Measurements from ENCODE around the gene HPN.

HPN gene

GRCh38 chr19:35076026-35076370, 34.5 kb downstream of the HPN start:
- Histone ChIP-seq H2AK5ac (ENCODE audit: low read depth, low read length) (peak overlapping the region; percentile 95), H3K4me1 (ENCODE audit: control insufficient read depth in 2 of 2, insufficient read depth in 1 of 2, low read depth in 1 of 2, low read length in 2 of 2) (no peaks in the 10 kb centered on the region)

GRCh38 chr19:35076657-35077056, 35.1 kb downstream of the HPN start:
- DNase-seq (ENCODE audit: low spot score): no peak
- Histone ChIP-seq H3K4ac (ENCODE audit: low read length) (no peak overlapping the region), H2AFZ (ENCODE audit: low read length) (no peak overlapping the region), H4K8ac (ENCODE audit: low read depth, low read length) (no peak overlapping the region), H2BK5ac (ENCODE audit: low read length) (peak overlapping the region; percentile 60), H3K27ac (replicated peaks; ENCODE audit: low read length) (no peak overlapping the region), H3K9me3 (replicated peaks in 1 of 2; ENCODE audit: control insufficient read depth in 2 of 2, insufficient read depth in 1 of 2, low read depth in 1 of 2, low read length in 2 of 2) (no peaks in the 10 kb centered on the region), H3K4me2 (ENCODE audit: insufficient read depth, low read length, poor library complexity, severe bottlenecking) (no peak overlapping the region), H2BK15ac (ENCODE audit: low read length) (no peak overlapping the region), H3K18ac (ENCODE audit: low read length) (peak overlapping the region; percentile 59), H2BK12ac (ENCODE audit: low read length) (no peak overlapping the region), H3K4me1 (ENCODE audit: control insufficient read depth in 2 of 2, insufficient read depth in 1 of 2, low read depth in 1 of 2, low read length in 2 of 2) (no peaks in the 10 kb centered on the region), H3K9ac (ENCODE audit: low read depth, low read length, poor library complexity) (no peak overlapping the region), H2BK120ac (ENCODE audit: low read depth, low read length) (no peak overlapping the region), H3K14ac (ENCODE audit: low read length) (peak overlapping the region; percentile 84), H3K79me1 (ENCODE audit: low read depth, low read length) (no peaks in the 10 kb centered on the region), H2AK5ac (ENCODE audit: low read depth, low read length) (peak overlapping the region; percentile 19), H3K27me3 (ENCODE audit: control insufficient read depth in 3 of 3, insufficient read depth in 3 of 3, low read depth in 1 of 3, low read length in 3 of 3) (peaks cover 0 to 3% (median 0%) of the 10 kb centered on the region in 3 experiments), H4K91ac (ENCODE audit: low read depth, low read length, poor library complexity) (no peak overlapping the region), H3K36me3 (replicated peaks in 1 of 2; ENCODE audit: control insufficient read depth in 2 of 2, insufficient read depth in 2 of 2, low read length in 2 of 2) (no peaks in the 10 kb centered on the region), H3K4me3 (ENCODE audit: low read length in 2 of 2) (no peak overlapping the region), H3K23ac (ENCODE audit: low read depth, low read length, poor library complexity) (no peak overlapping the region)
- WGBS, 2 donors (ENCODE audit: extremely low coverage in 2 of 2, insufficient read length in 2 of 2, insufficient replicate concordance in 1 of 2): no CpG with 5 or more reads among the region's 8 CpGs

More at GRCh38 chr19:35076026-35076370, 34.5 kb downstream of the HPN start:
- Histone ChIP-seq H3K27me3 (ENCODE audit: control insufficient read depth in 3 of 3, insufficient read depth in 3 of 3, low read depth in 1 of 3, low read length in 3 of 3) (peaks cover 0 to 3% (median 0%) of the 10 kb centered on the region in 3 experiments), H3K23ac (ENCODE audit: low read depth, low read length, poor library complexity) (no peak overlapping the region), H2BK12ac (ENCODE audit: low read length) (no peak overlapping the region), H3K9me3 (replicated peaks in 1 of 2; ENCODE audit: control insufficient read depth in 2 of 2, insufficient read depth in 1 of 2, low read depth in 1 of 2, low read length in 2 of 2) (no peaks in the 10 kb centered on the region), H4K91ac (ENCODE audit: low read depth, low read length, poor library complexity) (no peak overlapping the region), H2BK5ac (ENCODE audit: low read length) (no peak overlapping the region), H3K4me2 (ENCODE audit: insufficient read depth, low read length, poor library complexity, severe bottlenecking) (no peak overlapping the region), H3K9ac (ENCODE audit: low read depth, low read length, poor library complexity) (no peak overlapping the region), H2BK15ac (ENCODE audit: low read length) (no peak overlapping the region), H3K4me3 (ENCODE audit: low read length in 2 of 2) (no peak overlapping the region), H3K14ac (ENCODE audit: low read length) (no peak overlapping the region), H2AFZ (ENCODE audit: low read length) (no peak overlapping the region), H3K27ac (replicated peaks; ENCODE audit: low read length) (no peak overlapping the region), H3K4ac (ENCODE audit: low read length) (no peak overlapping the region), H3K79me1 (ENCODE audit: low read depth, low read length) (no peaks in the 10 kb centered on the region), H4K8ac (ENCODE audit: low read depth, low read length) (no peak overlapping the region), H3K18ac (ENCODE audit: low read length) (no peak overlapping the region), H3K36me3 (replicated peaks in 1 of 2; ENCODE audit: control insufficient read depth in 2 of 2, insufficient read depth in 2 of 2, low read length in 2 of 2) (no peaks in the 10 kb centered on the region), H2BK120ac (ENCODE audit: low read depth, low read length) (no peak overlapping the region)
- WGBS, 2 donors (ENCODE audit: extremely low coverage in 2 of 2, insufficient read length in 2 of 2, insufficient replicate concordance in 1 of 2): no CpG with 5 or more reads among the region's 6 CpGs
- no peak for DNase-seq (ENCODE audit: low spot score)

GRCh38 chr19:35077411-35078223, 36.1 kb downstream of the HPN start:
- Histone ChIP-seq H2BK5ac (ENCODE audit: low read length) (no peak overlapping the region), H2BK15ac (ENCODE audit: low read length) (peak overlapping the region; percentile 7), H2AK5ac (ENCODE audit: low read depth, low read length) (no peak overlapping the region), H3K4me2 (ENCODE audit: insufficient read depth, low read length, poor library complexity, severe bottlenecking) (no peak overlapping the region), H3K27me3 (ENCODE audit: control insufficient read depth in 3 of 3, insufficient read depth in 3 of 3, low read depth in 1 of 3, low read length in 3 of 3) (peaks cover 0 to 3% (median 0%) of the 10 kb centered on the region in 3 experiments), H2BK12ac (ENCODE audit: low read length) (no peak overlapping the region), H3K23ac (ENCODE audit: low read depth, low read length, poor library complexity) (peak overlapping the region; percentile 3), H3K79me1 (ENCODE audit: low read depth, low read length) (no peaks in the 10 kb centered on the region), H4K8ac (ENCODE audit: low read depth, low read length) (no peak overlapping the region), H3K9ac (ENCODE audit: low read depth, low read length, poor library complexity) (no peak overlapping the region), H3K14ac (ENCODE audit: low read length) (no peak overlapping the region), H2AFZ (ENCODE audit: low read length) (no peak overlapping the region), H3K4me1 (ENCODE audit: control insufficient read depth in 2 of 2, insufficient read depth in 1 of 2, low read depth in 1 of 2, low read length in 2 of 2) (no peaks in the 10 kb centered on the region), H3K18ac (ENCODE audit: low read length) (peak overlapping the region; percentile 23), H3K36me3 (replicated peaks in 1 of 2; ENCODE audit: control insufficient read depth in 2 of 2, insufficient read depth in 2 of 2, low read length in 2 of 2) (no peaks in the 10 kb centered on the region), H2BK120ac (ENCODE audit: low read depth, low read length) (no peak overlapping the region), H4K91ac (ENCODE audit: low read depth, low read length, poor library complexity) (no peak overlapping the region), H3K4ac (ENCODE audit: low read length) (no peak overlapping the region), H3K9me3 (replicated peaks in 1 of 2; ENCODE audit: control insufficient read depth in 2 of 2, insufficient read depth in 1 of 2, low read depth in 1 of 2, low read length in 2 of 2) (no peaks in the 10 kb centered on the region), H3K27ac (replicated peaks; ENCODE audit: low read length) (no peak overlapping the region), H3K4me3 (ENCODE audit: low read length in 2 of 2) (no peak overlapping the region)
- DNase-seq (ENCODE audit: low spot score): no peak
- no CpG with 5 or more reads among the region's 17 CpGs for WGBS, 2 donors (ENCODE audit: extremely low coverage in 2 of 2, insufficient read length in 2 of 2, insufficient replicate concordance in 1 of 2)

GRCh38 chr19:35079826-35080225, 38.3 kb downstream of the HPN start:
- H3K27me3 ChIP-seq (ENCODE audit: control insufficient read depth in 3 of 3, insufficient read depth in 3 of 3, low read depth in 1 of 3, low read length in 3 of 3): peaks cover 0 to 3% (median 0%) of the 10 kb centered on the region in 3 experiments
- peak overlapping the region; percentile 77 for H3K18ac ChIP-seq (ENCODE audit: low read length)
- no peaks in the 10 kb centered on the region for H3K79me1 ChIP-seq (ENCODE audit: low read depth, low read length)
- peak overlapping the region; percentile 14 for H2BK15ac ChIP-seq (ENCODE audit: low read length)
- H3K4me1 ChIP-seq (ENCODE audit: control insufficient read depth in 2 of 2, insufficient read depth in 1 of 2, low read depth in 1 of 2, low read length in 2 of 2): no peaks in the 10 kb centered on the region
- H4K91ac ChIP-seq (ENCODE audit: low read depth, low read length, poor library complexity): no peak overlapping the region
- no peak overlapping the region for H2BK120ac ChIP-seq (ENCODE audit: low read depth, low read length)
- no peak overlapping the region for H3K4me2 ChIP-seq (ENCODE audit: insufficient read depth, low read length, poor library complexity, severe bottlenecking)
- H3K9me3 ChIP-seq (replicated peaks in 1 of 2; ENCODE audit: control insufficient read depth in 2 of 2, insufficient read depth in 1 of 2, low read depth in 1 of 2, low read length in 2 of 2): no peaks in the 10 kb centered on the region
- peak overlapping the region; percentile 50 for H3K9ac ChIP-seq (ENCODE audit: low read depth, low read length, poor library complexity)
- WGBS, 2 donors (ENCODE audit: extremely low coverage in 2 of 2, insufficient read length in 2 of 2, insufficient replicate concordance in 1 of 2): no CpG with 5 or more reads among the region's 14 CpGs
- no peak overlapping the region for H4K8ac ChIP-seq (ENCODE audit: low read depth, low read length)
- DNase-seq (ENCODE audit: low spot score): no peak
- no peak overlapping the region for H2AFZ ChIP-seq (ENCODE audit: low read length)
- H3K4me3 ChIP-seq (ENCODE audit: low read length in 2 of 2): no peak overlapping the region
- H3K14ac ChIP-seq (ENCODE audit: low read length): no peak overlapping the region
- H2AK5ac ChIP-seq (ENCODE audit: low read depth, low read length): peak overlapping the region; percentile 47
- H3K23ac ChIP-seq (ENCODE audit: low read depth, low read length, poor library complexity): peak overlapping the region; percentile 34
- no peak overlapping the region for H3K27ac ChIP-seq (replicated peaks; ENCODE audit: low read length)
- H2BK12ac ChIP-seq (ENCODE audit: low read length): peak overlapping the region; percentile 93
- peak overlapping the region; percentile 31 for H3K4ac ChIP-seq (ENCODE audit: low read length)
- peak overlapping the region; percentile 25 for H2BK5ac ChIP-seq (ENCODE audit: low read length)
- H3K36me3 ChIP-seq (replicated peaks in 1 of 2; ENCODE audit: control insufficient read depth in 2 of 2, insufficient read depth in 2 of 2, low read length in 2 of 2): no peaks in the 10 kb centered on the region
